HG03095 (cell line): ENCODE measurements around the gene MCTP1.
A peak's percentile ranks its signal among the peaks of the same experiment; 100 is the strongest.
"Not testable (repeated sequence)": the region's sequence is repeated elsewhere in the genome, so short reads cannot be mapped to it uniquely, and the experiment has no call there.

Source experiments
- ATAC-seq: cut with Tn5 transposase; IDR thresholded peaks from one replicate; pipeline ENCODE4 v1.9.1; 2021; ENCODE audit warnings: moderate library complexity; ENCODE audit not compliant: unreplicated experiment

Gene MCTP1

GRCh38 chr5:95256446-95256845, 28.4 kb downstream of the MCTP1 start:
- no peak for ATAC-seq

- no peak for ATAC-seq
These were observed 32.1 kb downstream of the MCTP1 start for GRCh38 chr5:95252801-95253200.

- ATAC-seq: no peak
These were observed 33.7 kb downstream of the MCTP1 start for GRCh38 chr5:95251185-95251584.

GRCh38 chr5:95244479-95244878, 40.4 kb downstream of the MCTP1 start:
- no peak for ATAC-seq

DNA sequence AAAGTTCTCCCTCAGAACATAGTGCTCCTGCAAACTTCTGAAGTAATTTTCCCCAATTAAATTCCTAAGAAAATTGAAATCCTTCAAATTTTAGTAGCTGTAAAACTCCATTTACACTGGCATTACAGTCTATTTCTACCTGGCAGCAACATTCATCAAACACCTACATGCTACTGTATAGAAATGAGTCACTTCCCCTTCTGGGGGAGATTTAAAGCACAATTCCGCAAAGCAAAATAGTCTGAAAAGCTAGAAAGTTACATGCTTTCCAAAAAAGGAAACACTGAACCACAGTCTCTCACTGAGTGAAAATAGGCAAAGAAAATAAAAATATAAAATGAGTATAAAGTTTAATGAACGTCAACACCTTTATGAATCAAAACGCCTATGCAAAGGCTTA, 43.3 kb downstream of the MCTP1 start:
- peak; percentile 96 for ATAC-seq

GRCh38 chr5:95241161-95241560, 43.7 kb downstream of the MCTP1 start:
- no peak for ATAC-seq

DNA sequence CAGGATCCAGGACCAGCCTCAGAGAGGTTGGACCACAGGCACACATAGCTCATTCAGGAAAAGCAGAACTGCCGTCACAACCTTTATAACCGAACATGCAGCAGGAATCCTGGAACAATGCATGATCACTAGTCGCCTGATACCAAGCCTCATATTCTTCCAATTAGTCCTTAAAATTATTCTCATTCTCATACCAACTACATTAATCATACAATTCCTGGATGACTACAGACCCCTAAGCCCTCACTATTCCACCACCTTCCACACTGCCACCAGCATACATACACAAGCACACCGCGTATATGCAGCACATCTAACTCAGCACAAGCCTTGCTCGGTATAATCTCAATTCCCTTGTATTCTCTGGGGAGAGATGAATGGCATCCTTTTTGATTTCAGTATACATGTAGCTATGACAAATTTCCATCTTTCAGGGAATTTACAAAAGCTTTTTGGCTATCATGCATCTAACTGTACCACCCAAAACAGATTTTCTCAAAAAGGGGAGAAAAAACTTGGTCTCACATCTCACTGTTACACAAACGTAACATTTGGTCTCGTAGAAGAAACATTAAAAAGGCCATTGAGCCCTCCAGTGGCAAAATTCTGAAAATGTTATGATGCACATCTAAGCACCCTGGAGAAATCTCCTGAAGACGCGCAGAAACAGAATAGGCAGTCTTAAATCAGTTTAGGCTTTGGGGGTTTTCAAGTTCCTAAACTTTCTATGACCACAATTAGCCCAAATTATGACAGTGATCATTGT, 46.2 kb downstream of the MCTP1 start:
- ATAC-seq: no peak

- no peak for ATAC-seq
These were observed 47.6 kb downstream of the MCTP1 start for GRCh38 chr5:95237324-95237723.

DNA sequence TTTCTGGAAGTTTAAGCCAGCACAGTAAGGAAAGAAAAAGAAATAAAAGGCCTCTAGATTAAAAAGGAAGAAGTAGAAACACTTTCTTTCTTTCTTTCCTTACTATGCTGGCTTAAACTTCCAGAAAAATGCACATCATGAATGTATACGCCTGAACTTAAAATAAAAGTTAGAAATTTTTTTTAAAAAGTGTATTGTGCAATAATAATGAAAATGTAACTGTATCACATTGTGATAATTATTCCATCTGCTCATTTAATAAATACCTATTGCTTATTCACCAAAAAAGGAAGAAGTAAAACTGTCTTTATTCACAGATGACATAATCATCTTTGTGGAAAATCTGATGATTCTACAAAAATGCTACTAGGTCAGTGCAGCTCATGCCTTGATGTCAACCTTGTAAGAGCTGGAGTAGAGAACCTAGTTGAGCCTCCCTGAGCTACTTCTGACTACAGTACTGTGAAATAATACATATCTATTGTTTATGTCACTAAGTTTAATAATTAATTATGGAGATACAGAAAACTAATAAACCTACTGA, 49.4 kb downstream of the MCTP1 start:
- ATAC-seq: no peak

GRCh38 chr5:95229646-95230045, 55.2 kb downstream of the MCTP1 start:
- no peak for ATAC-seq

- no peak for ATAC-seq
These were observed 60.0 kb downstream of the MCTP1 start for GRCh38 chr5:95224701-95225459.

DNA sequence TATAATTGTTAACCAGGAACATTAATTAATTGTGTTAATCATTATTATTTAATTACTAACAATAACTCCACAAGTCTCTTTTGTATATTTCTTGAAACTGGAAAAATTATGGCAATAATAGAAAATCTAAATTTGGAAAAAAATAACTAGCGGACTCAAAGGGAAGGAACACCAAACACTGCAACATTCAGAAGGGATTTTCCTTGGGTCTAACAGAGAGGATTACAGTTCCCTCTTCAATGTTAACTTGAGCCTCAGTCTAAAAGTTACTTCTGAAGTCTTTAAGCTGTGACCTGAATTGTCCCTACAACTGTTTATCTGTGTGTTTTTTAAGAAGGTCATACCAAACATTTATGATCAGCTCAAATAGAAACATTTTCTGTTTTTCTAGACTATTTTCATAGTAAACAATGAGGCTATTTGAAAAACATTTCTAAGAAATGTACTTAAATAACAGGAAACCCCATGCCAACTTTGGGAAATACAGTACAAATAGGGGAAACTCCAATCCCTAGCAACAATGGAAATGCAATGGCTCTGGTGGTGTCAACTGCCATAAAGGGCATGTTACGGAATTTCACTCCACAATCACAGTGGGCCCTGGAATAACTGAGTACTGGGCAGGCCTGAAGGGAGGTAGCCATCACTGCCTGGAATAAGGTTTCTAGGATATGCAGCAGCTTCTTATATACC, 61.2 kb downstream of the MCTP1 start:
- no peak for ATAC-seq

- ATAC-seq: no peak
These were observed 62.1 kb downstream of the MCTP1 start for GRCh38 chr5:95222836-95223235.

GRCh38 chr5:95221234-95221633, 63.7 kb downstream of the MCTP1 start:
- no peak for ATAC-seq

- no peak for ATAC-seq
These were observed 64.5 kb downstream of the MCTP1 start for GRCh38 chr5:95220381-95220780.

DNA sequence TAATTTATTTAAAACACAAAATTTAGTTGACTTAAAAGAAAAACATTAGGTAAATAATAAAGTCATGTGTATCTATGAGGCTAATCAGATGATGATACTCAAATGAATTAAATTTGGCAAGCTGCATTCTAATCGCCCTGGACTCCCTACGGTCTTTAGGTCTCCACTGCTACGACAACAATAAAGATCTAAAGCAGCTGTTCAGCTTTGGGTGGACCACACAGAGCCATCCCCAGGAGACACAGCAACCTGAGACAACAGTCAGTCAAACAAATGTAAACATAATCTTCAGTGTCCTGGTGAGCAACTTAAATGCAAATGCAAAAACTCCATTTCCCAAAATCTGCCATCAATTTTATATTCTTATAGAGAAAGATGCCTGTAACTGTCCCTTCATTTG, 65.5 kb downstream of the MCTP1 start:
- ATAC-seq: no peak

DNA sequence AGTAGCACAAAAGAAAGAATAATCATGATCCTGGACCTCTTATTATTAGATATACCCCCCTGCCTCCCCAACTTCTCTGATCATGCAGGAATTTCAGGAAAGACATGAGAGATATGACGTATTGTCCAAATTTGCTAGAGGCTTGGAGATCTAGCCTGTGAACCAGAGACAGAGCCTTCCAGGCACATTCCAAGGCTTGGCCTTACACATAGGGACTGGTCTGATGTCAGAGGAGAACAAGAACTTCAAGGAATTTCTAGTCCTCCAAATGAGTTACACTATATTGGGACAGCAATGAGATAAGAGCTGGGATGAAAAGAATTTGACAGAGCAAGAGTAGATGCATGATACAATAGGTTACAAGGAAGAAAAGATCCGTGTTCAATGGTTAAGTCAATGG, 67.0 kb downstream of the MCTP1 start:
- ATAC-seq: no peak

DNA sequence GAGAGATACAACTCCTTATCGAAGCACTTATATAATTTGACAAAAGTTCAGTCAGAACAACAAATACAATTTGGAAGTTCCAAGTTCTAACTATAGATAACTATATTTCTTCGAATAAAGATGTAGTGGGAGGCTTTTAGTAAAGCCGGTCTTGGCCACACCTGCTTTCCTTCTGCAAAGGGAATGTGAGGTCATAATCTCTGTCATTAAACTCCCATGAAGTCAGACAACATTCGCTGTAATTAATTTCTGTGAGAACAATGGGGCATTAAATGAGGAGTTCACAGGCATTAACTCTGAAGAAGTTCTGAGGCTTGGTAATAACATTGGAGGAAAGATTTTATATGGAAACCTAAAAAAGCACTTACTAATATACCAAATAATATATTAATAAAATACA, 67.5 kb downstream of the MCTP1 start:
- ATAC-seq: no peak

DNA sequence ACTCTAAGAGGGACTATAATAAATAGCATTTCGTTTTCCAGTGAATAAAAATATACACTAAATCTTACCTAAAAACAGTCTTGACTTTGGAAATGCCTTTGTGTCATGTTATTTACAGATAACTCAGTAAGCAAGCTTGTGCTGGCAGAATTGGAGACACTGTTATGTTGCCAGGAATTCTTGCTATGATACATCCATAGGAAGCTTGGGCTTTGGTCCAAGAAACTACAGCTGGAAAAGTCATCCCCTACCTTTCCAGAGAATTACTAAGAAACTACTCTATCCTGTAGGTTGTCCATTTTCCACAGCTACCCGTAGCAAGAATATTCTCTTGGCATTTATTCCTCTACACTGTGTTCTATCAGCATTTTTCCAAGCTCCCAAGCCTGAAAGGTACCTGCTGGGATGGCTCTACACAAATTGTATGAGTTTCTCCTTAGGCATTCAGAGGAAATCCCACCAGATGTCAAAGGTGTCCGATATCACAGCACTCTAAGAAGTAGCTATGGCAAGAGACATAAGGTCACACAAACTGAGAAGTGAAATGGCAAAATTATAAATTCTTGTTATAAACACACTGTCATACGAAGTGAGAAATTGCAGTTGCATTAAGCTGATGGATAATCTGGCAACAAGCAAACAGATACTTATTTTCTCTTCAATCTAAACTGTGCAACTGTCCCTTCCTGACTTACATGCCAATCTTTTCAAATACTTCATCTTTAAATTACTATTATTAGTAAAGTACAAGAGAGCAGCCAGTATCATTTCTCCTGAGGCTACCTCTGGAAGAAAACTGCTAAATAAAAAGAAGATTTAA, 68.5 kb downstream of the MCTP1 start:
- ATAC-seq: no peak

- ATAC-seq: not testable (repeated sequence)
These were observed 77.1 kb downstream of the MCTP1 start for GRCh38 chr5:95207811-95208210.

DNA sequence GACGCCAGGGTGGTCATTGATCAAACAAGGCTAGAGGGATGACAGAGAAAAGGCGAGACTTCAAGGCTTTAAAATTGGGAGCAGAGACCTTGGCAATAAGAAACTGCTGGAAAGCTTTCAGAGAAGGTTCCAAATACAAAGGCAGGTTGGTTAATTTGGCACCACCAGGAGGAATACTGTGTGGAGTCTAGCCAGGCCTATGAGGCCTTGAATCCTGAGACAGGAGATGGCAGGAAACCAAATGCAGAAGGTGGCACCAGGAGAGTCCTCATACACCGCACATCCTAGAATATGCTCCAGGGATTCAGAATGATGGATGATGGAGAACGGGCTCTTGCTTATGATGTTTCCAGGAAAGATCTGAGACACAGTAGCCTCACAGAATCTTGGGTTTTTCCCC, 90.0 kb downstream of the MCTP1 start:
- no peak for ATAC-seq
